ENCODE results near the gene KHSRP. TPM values are rescaled to one million over a fixed set of nuclear protein-coding genes. Genes with fewer than 3 reads are reported as not detected.

Gene KHSRP
- total and polyA plus RNA-seq, 2 donors (not counting 1 experiment from before 2014, with no cell fraction given): 79.6 to 205 TPM

DNA sequence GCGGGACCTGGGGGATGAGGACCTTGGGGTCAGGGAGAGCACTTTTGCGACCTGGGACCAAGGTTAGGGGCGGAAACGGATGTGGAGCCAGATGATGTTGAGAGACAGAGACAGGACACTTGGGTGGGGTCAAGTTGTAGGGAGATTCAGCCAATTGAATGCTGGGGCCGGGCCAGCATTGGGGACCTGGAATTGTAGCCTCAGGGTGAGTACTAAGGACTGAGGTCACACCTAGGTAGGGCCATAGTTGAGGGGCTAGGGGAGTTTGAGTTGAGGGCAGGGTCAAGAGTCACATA lies 50.9 kb downstream of the KHSRP start:
- no peaks in the 10 kb centered on the region for H3K27me3 Mint-ChIP-seq
- Histone ChIP-seq H3K27me3 (replicated peaks in 1 of 4; ENCODE audit: control extremely low read depth in 1 of 4, control insufficient read depth in 3 of 4, insufficient read depth in 4 of 4, low read length in 3 of 4) (no peaks in the 10 kb centered on the region), H2AFZ (ENCODE audit: insufficient read depth, low read depth, low read length, poor library complexity, severe bottlenecking) (peak overlapping the region; percentile 41), H4K20me1 (ENCODE audit: control insufficient read depth, insufficient read depth, low read length, poor library complexity, severe bottlenecking) (no peaks in the 10 kb centered on the region), H3K4me1 (ENCODE audit: control insufficient read depth in 2 of 2, insufficient read depth in 2 of 2, low read length in 2 of 2) (peaks cover 9 to 12% of the 10 kb centered on the region in 2 donors), H3K79me2 (ENCODE audit: control insufficient read depth, insufficient read depth, low read length) (no peaks in the 10 kb centered on the region), H3K4me3 (ENCODE audit: control extremely low read depth in 1 of 5, extremely low read depth in 1 of 5, insufficient read depth in 1 of 5, low read depth in 2 of 5, low read length in 4 of 5) (peak overlapping the region in 4 of 5 experiments; percentile 28 to 96 (median 66)), H3K9ac (ENCODE audit: low read length) (peak overlapping the region; percentile 99), H3K36me3 (replicated peaks in 1 of 2; ENCODE audit: control extremely low read depth in 1 of 2, control insufficient read depth in 1 of 2, extremely low read depth in 1 of 2, insufficient read depth in 2 of 2, low read length in 1 of 2) (peaks cover 0 to 4% of the 10 kb centered on the region in 2 experiments), H3K27ac (ENCODE audit: low read length in 2 of 2) (peak overlapping the region; percentile 18 to 52), H3K9me3 (ENCODE audit: control extremely low read depth in 1 of 3, control insufficient read depth in 2 of 3, insufficient read depth in 1 of 3, low read length in 2 of 3) (no peaks in the 10 kb centered on the region), H3K4me2 (replicated peaks; ENCODE audit: low read depth, low read length, poor library complexity, severe bottlenecking) (peak overlapping the region; percentile 94)
- H3K9me3 Mint-ChIP-seq (ENCODE audit: insufficient read depth): no peaks in the 10 kb centered on the region
- WGBS (ENCODE audit: insufficient coverage): 35% methylated on average over 5 of the region's 5 CpGs
- DNase-seq (no peak), ATAC-seq (ENCODE audit: low read depth) (no peak)
- intact Hi-C loops (cut with micrococcal nuclease): loop anchor here (1.0 to 5.0 kb wide), 6 partner anchors 20 to 1651 kb away; partner anchors contain the start of genes DENND1C, DPP9, GTF2F1 and TRIP10
- peak overlapping the region; percentile 91 for H3K4me3 Mint-ChIP-seq
- peaks cover 11% of the 10 kb centered on the region for H3K4me1 Mint-ChIP-seq
- peak overlapping the region; percentile 91 for H3K27ac Mint-ChIP-seq
- TF ChIP-seq, protein P1, sequence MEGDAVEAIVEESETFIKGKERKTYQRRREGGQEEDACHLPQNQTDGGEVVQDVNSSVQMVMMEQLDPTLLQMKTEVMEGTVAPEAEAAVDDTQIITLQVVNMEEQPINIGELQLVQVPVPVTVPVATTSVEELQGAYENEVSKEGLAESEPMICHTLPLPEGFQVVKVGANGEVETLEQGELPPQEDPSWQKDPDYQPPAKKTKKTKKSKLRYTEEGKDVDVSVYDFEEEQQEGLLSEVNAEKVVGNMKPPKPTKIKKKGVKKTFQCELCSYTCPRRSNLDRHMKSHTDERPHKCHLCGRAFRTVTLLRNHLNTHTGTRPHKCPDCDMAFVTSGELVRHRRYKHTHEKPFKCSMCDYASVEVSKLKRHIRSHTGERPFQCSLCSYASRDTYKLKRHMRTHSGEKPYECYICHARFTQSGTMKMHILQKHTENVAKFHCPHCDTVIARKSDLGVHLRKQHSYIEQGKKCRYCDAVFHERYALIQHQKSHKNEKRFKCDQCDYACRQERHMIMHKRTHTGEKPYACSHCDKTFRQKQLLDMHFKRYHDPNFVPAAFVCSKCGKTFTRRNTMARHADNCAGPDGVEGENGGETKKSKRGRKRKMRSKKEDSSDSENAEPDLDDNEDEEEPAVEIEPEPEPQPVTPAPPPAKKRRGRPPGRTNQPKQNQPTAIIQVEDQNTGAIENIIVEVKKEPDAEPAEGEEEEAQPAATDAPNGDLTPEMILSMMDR (IDR thresholded peaks at IDR 0.05): no peak
- TF ChIP-seq EZH2 (IDR thresholded peaks at IDR 0.05; ENCODE audit: borderline replicate concordance, insufficient read depth, low read depth, low read length, poor library complexity, severe bottlenecking): no peak
- ChIA-PET CTCF (no interaction called here), POLR2A (interaction anchor here (0.6 to 3.6 kb wide), 3 partner anchors 12 to 396 kb away, joined by 5 to 25 read pairs (median 14); partner anchors contain the start of genes CLPP and GTF2F1)

DNA sequence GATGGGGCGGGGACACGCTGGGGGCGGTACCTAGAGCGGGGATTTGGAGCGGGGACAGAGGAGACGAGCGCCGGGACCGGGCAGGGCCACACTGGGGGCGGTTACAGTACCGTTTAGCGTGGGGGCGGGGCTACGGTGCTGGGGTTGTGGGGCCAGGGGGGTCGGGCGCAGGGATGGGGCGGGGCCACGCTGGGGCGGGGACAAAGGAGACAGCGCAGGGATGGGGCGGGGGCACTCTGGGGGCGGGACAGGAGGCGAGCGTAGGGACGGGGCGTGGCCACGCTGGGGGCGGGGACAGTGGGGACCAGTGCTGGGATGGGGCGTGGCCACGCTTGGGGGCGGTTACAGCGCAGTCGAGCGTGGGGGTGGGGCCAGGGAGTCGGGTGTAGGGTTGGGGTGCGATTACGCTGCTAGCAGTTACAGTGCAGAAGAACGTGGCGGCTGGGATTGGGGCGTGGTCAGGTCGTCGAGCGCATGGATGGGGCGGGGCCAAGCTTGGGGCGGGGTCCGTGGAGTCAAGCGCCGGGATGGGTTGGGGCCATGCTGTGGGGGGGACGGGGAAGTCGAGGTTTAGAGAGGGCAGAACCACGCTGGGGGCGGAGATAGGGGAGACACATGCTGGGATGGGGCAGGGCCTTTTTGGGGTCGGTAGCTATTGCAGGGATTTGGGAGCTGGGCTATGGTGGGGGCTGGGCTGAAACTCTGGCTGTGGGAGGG lies 51.4 kb downstream of the KHSRP start:
- intact Hi-C loops (cut with micrococcal nuclease): loop anchor here (1.0 to 5.0 kb wide), 6 partner anchors 20 to 1651 kb away; partner anchors contain the start of genes DENND1C, DPP9, GTF2F1 and TRIP10
- no peaks in the 10 kb centered on the region for H3K27me3 Mint-ChIP-seq
- no peak for TF ChIP-seq EZH2 (IDR thresholded peaks at IDR 0.05; ENCODE audit: borderline replicate concordance, insufficient read depth, low read depth, low read length, poor library complexity, severe bottlenecking)
- TF ChIP-seq, protein P1 (IDR thresholded peaks at IDR 0.05): no peak
- CTCF ChIA-PET: interaction anchor here (0.6 to 1.6 kb wide), 6 partner anchors 10 to 207 kb away, joined by 3 read pairs; partner anchors contain the start of gene CLPP
- Histone ChIP-seq H3K27me3 (replicated peaks in 1 of 4; ENCODE audit: control extremely low read depth in 1 of 4, control insufficient read depth in 3 of 4, insufficient read depth in 4 of 4, low read length in 3 of 4) (no peaks in the 10 kb centered on the region), H3K9ac (ENCODE audit: low read length) (peak overlapping the region; percentile 99), H3K36me3 (replicated peaks in 1 of 2; ENCODE audit: control extremely low read depth in 1 of 2, control insufficient read depth in 1 of 2, extremely low read depth in 1 of 2, insufficient read depth in 2 of 2, low read length in 1 of 2) (peaks cover 0 to 9% of the 10 kb centered on the region in 2 experiments), H2AFZ (ENCODE audit: insufficient read depth, low read depth, low read length, poor library complexity, severe bottlenecking) (peak overlapping the region; percentile 91), H3K79me2 (ENCODE audit: control insufficient read depth, insufficient read depth, low read length) (no peaks in the 10 kb centered on the region), H3K4me1 (ENCODE audit: control insufficient read depth in 2 of 2, insufficient read depth in 2 of 2, low read length in 2 of 2) (peaks cover 9 to 12% of the 10 kb centered on the region in 2 donors), H3K4me3 (ENCODE audit: control extremely low read depth in 1 of 5, extremely low read depth in 1 of 5, insufficient read depth in 1 of 5, low read depth in 2 of 5, low read length in 4 of 5) (peak overlapping the region in 4 of 5 experiments; percentile 79 to 96 (median 94)), H3K4me2 (replicated peaks; ENCODE audit: low read depth, low read length, poor library complexity, severe bottlenecking) (peak overlapping the region; percentile 94), H4K20me1 (ENCODE audit: control insufficient read depth, insufficient read depth, low read length, poor library complexity, severe bottlenecking) (no peaks in the 10 kb centered on the region), H3K27ac (ENCODE audit: low read length in 2 of 2) (peak overlapping the region; percentile 88 to 98), H3K9me3 (ENCODE audit: control extremely low read depth in 1 of 3, control insufficient read depth in 2 of 3, insufficient read depth in 1 of 3, low read length in 2 of 3) (no peaks in the 10 kb centered on the region)
- under 1% methylated on average over 46 of the region's 53 CpGs for WGBS (ENCODE audit: insufficient coverage)
- POLR2A ChIA-PET: interaction anchor here (0.6 to 3.6 kb wide), 6 partner anchors 12 to 470 kb away, joined by 3 to 25 read pairs (median 8); partner anchors contain the start of genes CLPP, GTF2F1, KHSRP and NDUFA11
- H3K4me3 Mint-ChIP-seq: peak overlapping the region; percentile 91
- no peaks in the 10 kb centered on the region for H3K9me3 Mint-ChIP-seq (ENCODE audit: insufficient read depth)
- H3K27ac Mint-ChIP-seq: peak overlapping the region; percentile 91
- ATAC-seq (ENCODE audit: low read depth) (peak; percentile 71), DNase-seq (peak; percentile 97)
- H3K4me1 Mint-ChIP-seq: peaks cover 11% of the 10 kb centered on the region
